ENCODE results near the gene PWWP2B.
A peak's percentile ranks its signal among the peaks of the same experiment; 100 is the strongest.

Gene PWWP2B

DNA sequence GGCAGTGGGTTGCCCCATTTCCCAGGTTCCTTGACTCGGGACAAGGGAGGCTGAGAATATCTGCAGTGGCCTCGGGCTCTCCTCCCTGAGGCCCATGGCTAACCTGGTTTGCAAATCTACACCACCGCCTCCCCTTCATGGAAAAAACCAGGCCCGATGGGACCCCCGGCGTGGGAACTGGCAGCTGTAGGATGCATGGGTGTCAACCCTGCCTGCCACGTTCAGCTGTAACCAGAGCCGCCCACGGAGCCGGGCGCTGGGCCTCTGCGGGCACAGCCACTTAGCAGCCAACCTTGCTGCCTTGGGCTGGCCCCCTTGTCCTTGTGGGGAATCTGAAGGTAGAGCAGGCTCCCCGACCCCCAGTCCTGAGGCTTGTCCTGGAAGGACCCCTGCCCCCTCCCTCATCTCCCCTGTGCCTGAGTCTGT, 1.6 kb downstream of the PWWP2B start:
- TF ChIP-seq, protein P1, sequence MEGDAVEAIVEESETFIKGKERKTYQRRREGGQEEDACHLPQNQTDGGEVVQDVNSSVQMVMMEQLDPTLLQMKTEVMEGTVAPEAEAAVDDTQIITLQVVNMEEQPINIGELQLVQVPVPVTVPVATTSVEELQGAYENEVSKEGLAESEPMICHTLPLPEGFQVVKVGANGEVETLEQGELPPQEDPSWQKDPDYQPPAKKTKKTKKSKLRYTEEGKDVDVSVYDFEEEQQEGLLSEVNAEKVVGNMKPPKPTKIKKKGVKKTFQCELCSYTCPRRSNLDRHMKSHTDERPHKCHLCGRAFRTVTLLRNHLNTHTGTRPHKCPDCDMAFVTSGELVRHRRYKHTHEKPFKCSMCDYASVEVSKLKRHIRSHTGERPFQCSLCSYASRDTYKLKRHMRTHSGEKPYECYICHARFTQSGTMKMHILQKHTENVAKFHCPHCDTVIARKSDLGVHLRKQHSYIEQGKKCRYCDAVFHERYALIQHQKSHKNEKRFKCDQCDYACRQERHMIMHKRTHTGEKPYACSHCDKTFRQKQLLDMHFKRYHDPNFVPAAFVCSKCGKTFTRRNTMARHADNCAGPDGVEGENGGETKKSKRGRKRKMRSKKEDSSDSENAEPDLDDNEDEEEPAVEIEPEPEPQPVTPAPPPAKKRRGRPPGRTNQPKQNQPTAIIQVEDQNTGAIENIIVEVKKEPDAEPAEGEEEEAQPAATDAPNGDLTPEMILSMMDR (IDR thresholded peaks at IDR 0.05; ENCODE audit: low read depth, low read length, poor library complexity, severe bottlenecking), result no peak
- TF ChIP-seq EZH2phosphoT487 (IDR thresholded peaks at IDR 0.05; ENCODE audit: borderline replicate concordance, low read length), result no peak
- no peak overlapping the region for H3K4me2 ChIP-seq (ENCODE audit: low read length)
- H3K9me3 ChIP-seq (ENCODE audit: control insufficient read depth, insufficient read depth, low read length), result no peaks in the 10 kb centered on the region
- peaks cover 3% of the 10 kb centered on the region; the same call in 1 of the 2 replicates for H3K79me2 ChIP-seq (ENCODE audit: control insufficient read depth, low read length)
- H3K9me2 ChIP-seq (replicated peaks; ENCODE audit: control insufficient read depth, low read length), result no peaks in the 10 kb centered on the region
- no peak overlapping the region for H3K27ac ChIP-seq (ENCODE audit: low read depth, low read length)
- peak overlapping the region; percentile 73; the same call in 1 of the 2 replicates for H3K4me3 ChIP-seq (ENCODE audit: low read length)
- H3K36me3 ChIP-seq (ENCODE audit: control insufficient read depth, low read length), result no peaks in the 10 kb centered on the region
- no peaks in the 10 kb centered on the region for H3F3A ChIP-seq (ENCODE audit: control insufficient read depth, insufficient read depth)
- peaks cover 31% of the 10 kb centered on the region for H3K4me1 ChIP-seq (ENCODE audit: control insufficient read depth, low read length)
- no peaks in the 10 kb centered on the region for H4K20me1 ChIP-seq (ENCODE audit: control insufficient read depth, insufficient read depth, low read depth, low read length)
- H3K27me3 ChIP-seq (ENCODE audit: control insufficient read depth, low read length), result peaks cover 8% of the 10 kb centered on the region

DNA sequence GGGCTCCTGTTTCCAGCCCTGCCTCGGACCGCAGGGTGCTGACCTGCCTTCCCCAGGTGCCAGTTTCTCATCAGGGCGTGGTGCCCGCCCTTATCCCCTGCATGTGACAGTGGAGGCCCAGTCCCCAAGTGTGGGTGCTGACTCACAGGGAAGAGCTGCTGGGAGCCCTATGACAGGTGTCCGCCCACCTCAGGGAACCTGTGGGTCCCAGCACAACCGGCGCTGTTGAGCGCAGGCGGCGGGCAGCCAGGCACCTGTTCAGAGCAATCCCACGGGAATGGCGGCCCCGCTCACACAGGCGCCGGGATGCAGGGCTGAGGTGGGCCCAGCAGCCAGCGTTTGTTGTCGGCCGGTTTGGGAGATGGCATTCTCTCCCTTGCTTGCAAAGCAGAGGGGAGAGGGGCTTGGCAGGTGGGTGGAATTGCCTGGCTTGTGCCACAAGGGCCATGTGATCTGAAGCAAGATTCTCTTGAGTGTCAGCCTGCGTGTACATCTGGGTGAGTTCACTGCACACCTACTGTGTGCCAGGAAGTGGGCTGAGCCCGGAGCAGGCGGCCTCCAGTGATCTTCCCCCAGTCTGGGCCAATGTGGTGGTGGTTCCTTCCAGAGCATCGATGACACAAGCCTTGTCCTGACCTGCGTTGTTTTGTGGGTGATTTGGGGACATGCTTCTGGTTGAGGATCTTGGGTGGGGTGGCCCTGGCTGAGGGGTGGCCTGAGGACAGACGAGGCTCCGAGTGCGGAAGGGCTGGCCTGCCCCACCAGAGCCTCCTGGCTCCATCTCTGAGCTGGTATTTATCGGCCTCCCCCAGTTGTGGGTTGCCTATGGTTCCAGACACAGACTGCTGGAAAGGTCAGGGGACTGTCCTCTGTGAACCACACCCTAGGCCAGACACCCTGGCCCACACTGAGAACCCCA, 2.4 kb downstream of the PWWP2B start:
- Histone ChIP-seq H3K4me3 (ENCODE audit: low read length) (no peak overlapping the region), H3K4me1 (ENCODE audit: control insufficient read depth, low read length) (peaks cover 29% of the 10 kb centered on the region), H3K4me2 (ENCODE audit: low read length) (no peak overlapping the region), H3K27ac (ENCODE audit: low read depth, low read length) (no peak overlapping the region), H3K79me2 (ENCODE audit: control insufficient read depth, low read length) (peaks cover 3% of the 10 kb centered on the region; the same call in 1 of the 2 replicates), H3K9me3 (ENCODE audit: control insufficient read depth, insufficient read depth, low read length) (no peaks in the 10 kb centered on the region), H3K36me3 (ENCODE audit: control insufficient read depth, low read length) (no peaks in the 10 kb centered on the region), H4K20me1 (ENCODE audit: control insufficient read depth, insufficient read depth, low read depth, low read length) (no peaks in the 10 kb centered on the region), H3K9me2 (replicated peaks; ENCODE audit: control insufficient read depth, low read length) (no peaks in the 10 kb centered on the region), H3K27me3 (ENCODE audit: control insufficient read depth, low read length) (peaks cover 8% of the 10 kb centered on the region), H3F3A (ENCODE audit: control insufficient read depth, insufficient read depth) (no peaks in the 10 kb centered on the region)
- TF ChIP-seq, protein P1 (IDR thresholded peaks at IDR 0.05; ENCODE audit: low read depth, low read length, poor library complexity, severe bottlenecking), result no peak
- no peak for TF ChIP-seq EZH2phosphoT487 (IDR thresholded peaks at IDR 0.05; ENCODE audit: borderline replicate concordance, low read length)

DNA sequence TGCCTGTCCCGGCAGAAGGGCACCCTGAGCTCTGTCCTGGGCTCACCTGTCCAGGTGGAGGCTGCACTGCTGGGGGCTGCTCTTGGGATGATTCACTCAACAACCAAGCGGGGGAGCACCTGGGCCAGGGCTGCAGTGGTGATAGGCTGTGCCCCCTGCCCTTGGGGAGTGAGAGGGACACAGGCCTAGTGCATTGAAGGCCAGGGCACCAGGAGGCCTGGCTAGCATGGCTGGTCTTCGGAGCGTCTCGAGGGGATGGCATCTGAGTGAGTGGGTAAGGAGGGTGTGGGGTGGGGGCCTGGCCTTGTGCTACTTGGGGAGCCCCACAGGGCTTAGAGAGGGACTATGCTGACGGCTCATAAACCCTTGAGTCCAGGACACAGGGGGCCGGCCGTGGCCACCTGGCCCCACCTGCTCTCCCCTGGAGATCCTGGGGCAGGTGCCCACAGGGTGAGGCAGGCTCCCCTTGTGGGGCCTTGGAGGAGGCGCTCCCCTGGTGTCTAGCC, 3.1 kb downstream of the PWWP2B start:
- Histone ChIP-seq H3F3A (ENCODE audit: control insufficient read depth, insufficient read depth) (no peaks in the 10 kb centered on the region), H3K4me3 (ENCODE audit: low read length) (no peak overlapping the region), H3K27ac (ENCODE audit: low read depth, low read length) (no peak overlapping the region), H3K9me3 (ENCODE audit: control insufficient read depth, insufficient read depth, low read length) (no peaks in the 10 kb centered on the region), H3K79me2 (ENCODE audit: control insufficient read depth, low read length) (peaks cover 3% of the 10 kb centered on the region; the same call in 1 of the 2 replicates), H3K4me1 (ENCODE audit: control insufficient read depth, low read length) (peaks cover 22% of the 10 kb centered on the region), H3K36me3 (ENCODE audit: control insufficient read depth, low read length) (no peaks in the 10 kb centered on the region), H3K4me2 (ENCODE audit: low read length) (no peak overlapping the region), H3K27me3 (ENCODE audit: control insufficient read depth, low read length) (peaks cover 8% of the 10 kb centered on the region), H4K20me1 (ENCODE audit: control insufficient read depth, insufficient read depth, low read depth, low read length) (no peaks in the 10 kb centered on the region), H3K9me2 (replicated peaks; ENCODE audit: control insufficient read depth, low read length) (no peaks in the 10 kb centered on the region)
- no peak for TF ChIP-seq EZH2phosphoT487 (IDR thresholded peaks at IDR 0.05; ENCODE audit: borderline replicate concordance, low read length)
- TF ChIP-seq, protein P1 (IDR thresholded peaks at IDR 0.05; ENCODE audit: low read depth, low read length, poor library complexity, severe bottlenecking), result peak; percentile 46
